ENCODE data around the gene SIRPB1. TPM values are rescaled to one million over a fixed set of nuclear protein-coding genes. Genes with fewer than 3 reads are reported as not detected.

SIRPB1 gene
- polyA plus RNA-seq, 2 of the 4 experiments (the other 2 are of a cell fraction), result 0.10 to 0.56 TPM

DNA sequence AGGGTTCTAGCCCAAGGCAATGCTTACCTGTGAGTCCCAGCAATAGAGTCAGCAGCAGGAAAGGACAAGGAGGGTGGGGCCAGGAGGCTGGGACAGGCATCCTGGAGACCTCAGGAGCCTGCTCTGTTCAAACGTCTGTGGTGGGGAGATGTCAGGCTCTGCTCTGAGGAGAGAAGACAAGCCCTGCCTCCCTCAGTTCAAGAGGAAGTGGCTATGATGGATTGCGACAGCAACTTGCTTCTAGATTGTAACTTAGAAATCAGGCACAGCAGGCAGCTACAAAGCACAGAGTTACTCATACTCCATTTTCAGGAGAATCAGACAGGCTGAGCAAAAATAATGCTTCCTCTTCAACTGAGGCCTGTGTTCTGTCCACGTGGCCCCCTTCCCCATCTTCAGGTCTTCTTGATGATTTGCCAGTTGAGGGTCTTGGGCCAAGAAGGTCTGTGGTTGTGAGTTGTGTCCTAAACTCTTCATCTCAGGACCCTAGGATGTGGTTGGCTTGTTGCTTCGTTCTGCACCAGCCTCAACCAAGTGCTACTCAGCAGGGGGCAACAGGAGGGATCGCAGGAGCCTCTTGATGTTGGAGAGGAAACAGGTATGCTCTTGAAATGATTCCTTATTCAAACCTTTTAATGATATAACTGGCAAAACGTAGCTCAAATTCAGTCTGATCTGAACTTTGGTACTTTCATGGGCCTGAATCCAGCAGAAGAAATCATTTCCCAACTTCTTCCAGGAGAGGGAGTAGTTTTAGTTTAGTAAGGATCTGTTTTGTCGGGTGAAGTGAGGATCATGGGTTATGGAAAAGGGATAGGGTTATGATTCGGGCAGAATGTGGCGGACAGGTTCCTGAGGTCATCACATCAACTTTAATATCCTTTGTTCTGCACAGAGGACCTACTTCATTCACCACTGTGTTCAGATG, 31.0 kb downstream of the SIRPB1 start:
- no CpG with 5 or more reads among the region's 9 CpGs for WGBS (ENCODE audit: missing lambda C conversion rate)
- Histone ChIP-seq H3K27ac (no peak overlapping the region), H3K4me1 (no peaks in the 10 kb centered on the region), H3K4me2 (no peak overlapping the region), H3K4me3 (no peak overlapping the region), H3K9me3 (no peaks in the 10 kb centered on the region)
- ChIA-PET POLR2A (no interaction called here), CTCF (no interaction called here)
- ATAC-seq, result no peak
- TF ChIP-seq SMC3 (IDR thresholded peaks at IDR 0.05), result no peak
- TF ChIP-seq KDM5A (IDR thresholded peaks at IDR 0.05), result no peak
- TF ChIP-seq GATA3 (IDR thresholded peaks at IDR 0.05; ENCODE audit: borderline replicate concordance), result no peak
- TF ChIP-seq, protein P1, sequence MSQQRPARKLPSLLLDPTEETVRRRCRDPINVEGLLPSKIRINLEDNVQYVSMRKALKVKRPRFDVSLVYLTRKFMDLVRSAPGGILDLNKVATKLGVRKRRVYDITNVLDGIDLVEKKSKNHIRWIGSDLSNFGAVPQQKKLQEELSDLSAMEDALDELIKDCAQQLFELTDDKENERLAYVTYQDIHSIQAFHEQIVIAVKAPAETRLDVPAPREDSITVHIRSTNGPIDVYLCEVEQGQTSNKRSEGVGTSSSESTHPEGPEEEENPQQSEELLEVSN (IDR thresholded peaks at IDR 0.05; ENCODE audit: borderline replicate concordance, low read depth), result no peak
- TF ChIP-seq, protein P2, sequence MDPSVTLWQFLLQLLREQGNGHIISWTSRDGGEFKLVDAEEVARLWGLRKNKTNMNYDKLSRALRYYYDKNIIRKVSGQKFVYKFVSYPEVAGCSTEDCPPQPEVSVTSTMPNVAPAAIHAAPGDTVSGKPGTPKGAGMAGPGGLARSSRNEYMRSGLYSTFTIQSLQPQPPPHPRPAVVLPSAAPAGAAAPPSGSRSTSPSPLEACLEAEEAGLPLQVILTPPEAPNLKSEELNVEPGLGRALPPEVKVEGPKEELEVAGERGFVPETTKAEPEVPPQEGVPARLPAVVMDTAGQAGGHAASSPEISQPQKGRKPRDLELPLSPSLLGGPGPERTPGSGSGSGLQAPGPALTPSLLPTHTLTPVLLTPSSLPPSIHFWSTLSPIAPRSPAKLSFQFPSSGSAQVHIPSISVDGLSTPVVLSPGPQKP (IDR thresholded peaks at IDR 0.05; ENCODE audit: low read depth, low read length), result no peak
- TF ChIP-seq, protein P3, sequence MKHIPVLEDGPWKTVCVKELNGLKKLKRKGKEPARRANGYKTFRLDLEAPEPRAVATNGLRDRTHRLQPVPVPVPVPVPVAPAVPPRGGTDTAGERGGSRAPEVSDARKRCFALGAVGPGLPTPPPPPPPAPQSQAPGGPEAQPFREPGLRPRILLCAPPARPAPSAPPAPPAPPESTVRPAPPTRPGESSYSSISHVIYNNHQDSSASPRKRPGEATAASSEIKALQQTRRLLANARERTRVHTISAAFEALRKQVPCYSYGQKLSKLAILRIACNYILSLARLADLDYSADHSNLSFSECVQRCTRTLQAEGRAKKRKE (CRISPR knock-in tag; IDR thresholded peaks at IDR 0.05; ENCODE audit: low read depth), result no peak
- TF ChIP-seq EHMT2 (IDR thresholded peaks at IDR 0.05; ENCODE audit: low read depth), result no peak
- no peak for TF ChIP-seq KDM1A (IDR thresholded peaks at IDR 0.05; ENCODE audit: low read depth)
- TF ChIP-seq NFE2L2 (conservative IDR thresholded peaks at IDR 0.05; ENCODE audit: low read length), result no peak
- no peak for TF ChIP-seq FOXS1 (CRISPR knock-in tag; IDR thresholded peaks at IDR 0.05)
- no peak for TF ChIP-seq CBX2 (IDR thresholded peaks at IDR 0.05; ENCODE audit: borderline replicate concordance, low read depth)
- no peak for DNase-seq (ENCODE audit: low read depth in 1 of 2, low spot score in 1 of 2)
- no peak for FAIRE-seq

DNA sequence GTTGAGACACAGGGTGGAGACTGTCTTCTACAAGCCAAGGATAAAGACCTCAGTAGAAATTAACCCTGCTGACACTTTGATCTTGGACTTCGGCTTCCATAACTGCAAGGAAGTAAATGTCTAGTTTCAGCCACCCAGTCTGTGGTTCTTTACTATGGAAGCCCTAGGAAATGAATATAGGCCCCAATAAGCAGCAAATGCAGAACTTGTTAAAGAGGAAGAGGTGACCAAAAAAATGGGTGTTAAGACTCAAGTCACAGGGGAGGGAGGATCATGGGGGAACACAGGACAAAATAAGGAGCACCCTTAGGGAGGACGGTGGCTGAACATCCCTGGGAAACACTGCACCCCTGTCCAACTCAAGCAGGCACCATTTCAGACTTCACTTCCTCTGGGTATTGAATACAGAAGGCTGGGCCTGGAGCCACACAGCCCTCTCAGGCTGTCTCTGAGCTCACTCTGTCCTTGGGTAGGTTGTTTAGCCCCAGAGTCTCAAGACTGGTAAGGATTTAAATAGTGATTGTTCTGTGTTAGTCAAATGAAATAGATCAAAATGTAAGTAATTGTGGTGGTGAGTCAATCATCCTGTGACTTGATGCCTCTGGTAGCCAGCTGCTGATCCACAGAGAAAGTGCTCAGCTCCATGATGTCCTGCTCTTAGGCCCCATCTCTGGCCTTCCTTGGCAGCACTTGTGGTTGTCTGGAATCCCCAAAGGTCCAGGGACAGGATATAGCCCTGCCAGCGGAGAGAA, 31.9 kb downstream of the SIRPB1 start:
- ChIA-PET POLR2A (no interaction called here), CTCF (no interaction called here)
- H3K4me2 ChIP-seq, result no peak overlapping the region
- no peak for FAIRE-seq
- TF ChIP-seq RARB (CRISPR knock-in tag; IDR thresholded peaks at IDR 0.05) (no peak), FOSB (CRISPR knock-in tag; IDR thresholded peaks at IDR 0.05) (no peak), PHF8 (IDR thresholded peaks at IDR 0.05; ENCODE audit: borderline replicate concordance, low read depth) (no peak), CHD4 (IDR thresholded peaks at IDR 0.05; ENCODE audit: borderline replicate concordance) (no peak), JUN (IDR thresholded peaks at IDR 0.05) (no peak), HOXB13 (CRISPR knock-in tag; IDR thresholded peaks at IDR 0.05; ENCODE audit: low read depth) (no peak), GATA3 (IDR thresholded peaks at IDR 0.05; ENCODE audit: borderline replicate concordance) (no peak), KDM5A (IDR thresholded peaks at IDR 0.05) (no peak), KDM1A (IDR thresholded peaks at IDR 0.05; ENCODE audit: low read depth) (no peak), FOSL2 (IDR thresholded peaks at IDR 0.05) (no peak), FOSL2 (CRISPR knock-in tag; IDR thresholded peaks at IDR 0.05) (no peak), CEBPB (IDR thresholded peaks at IDR 0.05) (no peak), NR3C1 (IDR thresholded peaks at IDR 0.05) (no peak), CBX2 (IDR thresholded peaks at IDR 0.05; ENCODE audit: borderline replicate concordance, low read depth) (no peak), POLR2A (IDR thresholded peaks at IDR 0.05; ENCODE audit: low read length) (no peak), HDAC2 (IDR thresholded peaks at IDR 0.05) (no peak), SREBF2 (IDR thresholded peaks at IDR 0.05) (no peak)
- TF ChIP-seq, protein P4, sequence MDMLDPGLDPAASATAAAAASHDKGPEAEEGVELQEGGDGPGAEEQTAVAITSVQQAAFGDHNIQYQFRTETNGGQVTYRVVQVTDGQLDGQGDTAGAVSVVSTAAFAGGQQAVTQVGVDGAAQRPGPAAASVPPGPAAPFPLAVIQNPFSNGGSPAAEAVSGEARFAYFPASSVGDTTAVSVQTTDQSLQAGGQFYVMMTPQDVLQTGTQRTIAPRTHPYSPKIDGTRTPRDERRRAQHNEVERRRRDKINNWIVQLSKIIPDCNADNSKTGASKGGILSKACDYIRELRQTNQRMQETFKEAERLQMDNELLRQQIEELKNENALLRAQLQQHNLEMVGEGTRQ (IDR thresholded peaks at IDR 0.05), result no peak
- TF ChIP-seq, protein P2 (IDR thresholded peaks at IDR 0.05; ENCODE audit: low read depth, low read length), result no peak
- TF ChIP-seq, protein P5, sequence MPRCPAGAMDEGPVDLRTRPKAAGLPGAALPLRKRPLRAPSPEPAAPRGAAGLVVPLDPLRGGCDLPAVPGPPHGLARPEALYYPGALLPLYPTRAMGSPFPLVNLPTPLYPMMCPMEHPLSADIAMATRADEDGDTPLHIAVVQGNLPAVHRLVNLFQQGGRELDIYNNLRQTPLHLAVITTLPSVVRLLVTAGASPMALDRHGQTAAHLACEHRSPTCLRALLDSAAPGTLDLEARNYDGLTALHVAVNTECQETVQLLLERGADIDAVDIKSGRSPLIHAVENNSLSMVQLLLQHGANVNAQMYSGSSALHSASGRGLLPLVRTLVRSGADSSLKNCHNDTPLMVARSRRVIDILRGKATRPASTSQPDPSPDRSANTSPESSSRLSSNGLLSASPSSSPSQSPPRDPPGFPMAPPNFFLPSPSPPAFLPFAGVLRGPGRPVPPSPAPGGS (IDR thresholded peaks at IDR 0.05), result no peak
- TF ChIP-seq, protein P6, sequence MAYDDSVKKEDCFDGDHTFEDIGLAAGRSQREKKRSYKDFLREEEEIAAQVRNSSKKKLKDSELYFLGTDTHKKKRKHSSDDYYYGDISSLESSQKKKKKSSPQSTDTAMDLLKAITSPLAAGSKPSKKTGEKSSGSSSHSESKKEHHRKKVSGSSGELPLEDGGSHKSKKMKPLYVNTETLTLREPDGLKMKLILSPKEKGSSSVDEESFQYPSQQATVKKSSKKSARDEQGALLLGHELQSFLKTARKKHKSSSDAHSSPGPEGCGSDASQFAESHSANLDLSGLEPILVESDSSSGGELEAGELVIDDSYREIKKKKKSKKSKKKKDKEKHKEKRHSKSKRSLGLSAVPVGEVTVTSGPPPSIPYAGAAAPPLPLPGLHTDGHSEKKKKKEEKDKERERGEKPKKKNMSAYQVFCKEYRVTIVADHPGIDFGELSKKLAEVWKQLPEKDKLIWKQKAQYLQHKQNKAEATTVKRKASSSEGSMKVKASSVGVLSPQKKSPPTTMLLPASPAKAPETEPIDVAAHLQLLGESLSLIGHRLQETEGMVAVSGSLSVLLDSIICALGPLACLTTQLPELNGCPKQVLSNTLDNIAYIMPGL (CRISPR knock-in tag; IDR thresholded peaks at IDR 0.05; ENCODE audit: borderline replicate concordance), result no peak
- no peak for ATAC-seq
- no peak overlapping the region for H3K4me3 ChIP-seq
- H3K4me1 ChIP-seq, result no peaks in the 10 kb centered on the region
- no CpG with 5 or more reads among the region's 3 CpGs for WGBS (ENCODE audit: missing lambda C conversion rate)
- no peak overlapping the region for H3K27ac ChIP-seq
- no peak for DNase-seq (ENCODE audit: low read depth in 1 of 2, low spot score in 1 of 2)
- no peaks in the 10 kb centered on the region for H3K9me3 ChIP-seq

All from A549 (cell line).